Measurements from ENCODE around the gene SMAD2.

DNA sequence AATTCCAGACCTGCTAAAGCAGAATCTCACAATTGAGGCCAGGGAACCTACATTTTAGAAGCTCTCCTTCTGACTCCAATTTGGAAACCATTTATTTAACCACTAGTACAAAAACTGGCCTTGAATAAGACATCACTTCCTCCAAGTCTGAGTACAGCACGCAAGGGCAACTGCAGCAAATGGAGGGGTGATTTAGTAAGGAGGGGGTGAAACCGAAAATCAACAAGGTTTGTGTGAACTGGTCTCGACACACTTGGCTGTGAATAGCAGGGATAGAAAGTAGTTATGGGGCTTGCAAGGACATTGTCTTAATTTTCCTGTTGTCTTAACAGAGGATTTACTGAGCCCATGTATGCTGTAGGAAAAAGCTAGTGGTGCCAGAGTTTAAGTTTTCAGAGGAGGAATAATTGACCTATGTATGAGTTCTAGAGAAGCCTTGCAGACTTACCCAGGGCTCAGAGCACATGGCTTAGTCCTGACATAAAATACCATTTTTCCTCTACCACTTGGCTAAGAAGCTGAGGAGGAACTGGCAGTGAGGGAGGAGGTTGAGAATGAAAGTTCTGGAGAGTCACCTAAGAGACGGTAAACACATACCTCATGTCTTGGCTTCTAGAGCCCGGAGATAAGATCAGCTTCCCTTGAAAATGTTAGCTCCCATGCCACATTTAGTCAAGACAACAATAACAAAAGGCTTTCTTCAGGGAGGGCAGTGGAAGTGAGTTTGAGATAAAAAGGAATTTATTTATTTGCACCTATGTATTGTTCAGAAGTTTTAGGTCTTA lies 114.8 kb downstream of the SMAD2 start:
- TF ChIP-seq, protein P1, sequence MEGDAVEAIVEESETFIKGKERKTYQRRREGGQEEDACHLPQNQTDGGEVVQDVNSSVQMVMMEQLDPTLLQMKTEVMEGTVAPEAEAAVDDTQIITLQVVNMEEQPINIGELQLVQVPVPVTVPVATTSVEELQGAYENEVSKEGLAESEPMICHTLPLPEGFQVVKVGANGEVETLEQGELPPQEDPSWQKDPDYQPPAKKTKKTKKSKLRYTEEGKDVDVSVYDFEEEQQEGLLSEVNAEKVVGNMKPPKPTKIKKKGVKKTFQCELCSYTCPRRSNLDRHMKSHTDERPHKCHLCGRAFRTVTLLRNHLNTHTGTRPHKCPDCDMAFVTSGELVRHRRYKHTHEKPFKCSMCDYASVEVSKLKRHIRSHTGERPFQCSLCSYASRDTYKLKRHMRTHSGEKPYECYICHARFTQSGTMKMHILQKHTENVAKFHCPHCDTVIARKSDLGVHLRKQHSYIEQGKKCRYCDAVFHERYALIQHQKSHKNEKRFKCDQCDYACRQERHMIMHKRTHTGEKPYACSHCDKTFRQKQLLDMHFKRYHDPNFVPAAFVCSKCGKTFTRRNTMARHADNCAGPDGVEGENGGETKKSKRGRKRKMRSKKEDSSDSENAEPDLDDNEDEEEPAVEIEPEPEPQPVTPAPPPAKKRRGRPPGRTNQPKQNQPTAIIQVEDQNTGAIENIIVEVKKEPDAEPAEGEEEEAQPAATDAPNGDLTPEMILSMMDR (IDR thresholded peaks at IDR 0.05) = no peak
- no peak for TF ChIP-seq POLR2A (IDR thresholded peaks at IDR 0.05)
